Left lung (tissue), 10 donors: ENCODE measurements around the gene MTOR. TPM values are rescaled to one million over a fixed set of nuclear protein-coding genes. Genes with fewer than 3 reads are reported as not detected.
"Not testable (repeated sequence)": the region's sequence is repeated elsewhere in the genome, so short reads cannot be mapped to it uniquely, and the experiment has no call there.

Source experiments
- ATAC-seq: fragments of 200-7000 bp; cut with Tn5 transposase; one replicate; pipeline ENCODE4 v1.9.1; 2020; ENCODE audit warnings: moderate library complexity
- DNase-seq, 4 donors: peaks; one replicate each; pipeline ENCODE4 v3.0.0-alpha.2; 2013 to 2020
- H3K27ac ChIP-seq, 2 donors: fragments of 200-600 bp; sonication (generic) in 1 of 2; one replicate each; pipeline versions ENCODE4 v1.5.0 to v1.8.0; 2020 to 2021
- H3K27me3 ChIP-seq, 2 donors: fragments of 200-600 bp; sonication (generic) in 1 of 2; one replicate each; pipeline versions ENCODE4 v1.5.0 to v1.8.0; 2020 to 2021
- H3K36me3 ChIP-seq, 2 donors: fragments of 200-600 bp; sonication (generic) in 1 of 2; one replicate each; pipeline versions ENCODE4 v1.5.0 to v1.8.0; 2020 to 2021
- H3K4me1 ChIP-seq, 2 donors: fragments of 200-600 bp; one replicate each; pipeline ENCODE4 v1.8.0; 2021
- H3K4me3 ChIP-seq, 2 donors: fragments of 200-600 bp; sonication (generic) in 1 of 2; one replicate each; pipeline versions ENCODE4 v1.5.0 to v1.8.0; 2020 to 2021; ENCODE audit warnings: mild to moderate bottlenecking in 1 of 2
- H3K9me3 ChIP-seq, 2 donors: fragments of 200-600 bp; sonication (generic) in 1 of 2; one replicate each; pipeline versions ENCODE4 v1.5.0 to v1.8.0; 2020 to 2021
- CTCF ChIP-seq, 2 donors: fragments of 200-600 bp; sonication (generic) in 1 of 2; IDR thresholded peaks; one replicate each; pipeline versions ENCODE4 v1.5.0 to v1.8.0; 2021; ENCODE audit warnings: antibody characterized with exemption in 2 of 2
- intact Hi-C, 2 donors: fragments of 100-400 bp; cut with DNase I; formaldehyde crosslinking; loops; one replicate each; pipeline versions ENCODE4 v1.11.2 to v1.14.2; 2022
- polyA plus RNA-seq, 6 donors: library from polyadenylated mRNA; unstranded; fragments of 120-200 nt; gene quantifications; one replicate each; pipeline ENCODE4 v1.2.1, GENCODE V29; 2013; ENCODE audit not compliant: insufficient read length in 6 of 6
- total RNA-seq, 2 donors: library from RNA; stranded (reverse); fragmentation: NEBNext Ultra II Directional; extraction: Animal tissue kit (Norgen Biotek cat#: 25700); gene quantifications; one replicate each; pipeline ENCODE4 v1.2.1, GENCODE V29; 2021
- donor health status: DM: no; HTN: yes; CAD: no.
- donor health status: DM: no; HTN: no; CAD: no.

The MTOR gene
- total and polyA plus RNA-seq, 8 donors: 38.0 to 45.4 (median 39.9) TPM

DNA sequence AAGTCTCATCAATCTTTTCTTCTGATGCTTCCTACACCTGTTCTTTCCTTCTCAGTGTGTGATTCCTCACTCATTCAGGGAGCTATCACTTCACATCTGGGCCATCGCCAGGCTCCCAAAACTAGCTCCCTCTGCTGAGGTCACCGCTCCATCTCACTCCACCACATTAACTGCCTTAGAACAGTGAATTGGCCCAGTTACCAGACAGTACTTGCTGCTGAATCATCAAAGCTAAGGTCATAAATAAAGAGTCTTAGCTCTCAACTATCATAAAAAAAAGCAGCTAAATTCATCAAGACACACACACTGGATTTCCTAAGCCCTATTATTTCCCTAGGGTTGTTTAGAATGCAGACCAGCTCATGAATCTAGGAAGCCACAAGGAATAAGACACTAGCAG is 183.7 kb downstream of the MTOR start:
- intact Hi-C loops: no loop called here
- DNase-seq (no peak), ATAC-seq (no peak)
- H3K4me3 ChIP-seq: no peak overlapping the region
- no peak for TF ChIP-seq CTCF (IDR thresholded peaks at IDR 0.05)
- H3K4me1 ChIP-seq: no peaks in the 10 kb centered on the region
- no peak overlapping the region for H3K27ac ChIP-seq
- H3K27me3 ChIP-seq: no peaks in the 10 kb centered on the region
- H3K9me3 ChIP-seq: no peaks in the 10 kb centered on the region
- H3K36me3 ChIP-seq: peaks cover 0 to 99% of the 10 kb centered on the region in 2 donors

GRCh38 chr1:11073398-11073797 is 189.0 kb downstream of the MTOR start:
- H3K9me3 ChIP-seq, ATAC-seq, DNase-seq, intact Hi-C loops, H3K27me3 ChIP-seq, H3K4me1 ChIP-seq, H3K4me3 ChIP-seq, H3K27ac ChIP-seq: not testable (repeated sequence)
- peaks cover 0 to 100% of the 10 kb centered on the region in 2 donors for H3K36me3 ChIP-seq

DNA sequence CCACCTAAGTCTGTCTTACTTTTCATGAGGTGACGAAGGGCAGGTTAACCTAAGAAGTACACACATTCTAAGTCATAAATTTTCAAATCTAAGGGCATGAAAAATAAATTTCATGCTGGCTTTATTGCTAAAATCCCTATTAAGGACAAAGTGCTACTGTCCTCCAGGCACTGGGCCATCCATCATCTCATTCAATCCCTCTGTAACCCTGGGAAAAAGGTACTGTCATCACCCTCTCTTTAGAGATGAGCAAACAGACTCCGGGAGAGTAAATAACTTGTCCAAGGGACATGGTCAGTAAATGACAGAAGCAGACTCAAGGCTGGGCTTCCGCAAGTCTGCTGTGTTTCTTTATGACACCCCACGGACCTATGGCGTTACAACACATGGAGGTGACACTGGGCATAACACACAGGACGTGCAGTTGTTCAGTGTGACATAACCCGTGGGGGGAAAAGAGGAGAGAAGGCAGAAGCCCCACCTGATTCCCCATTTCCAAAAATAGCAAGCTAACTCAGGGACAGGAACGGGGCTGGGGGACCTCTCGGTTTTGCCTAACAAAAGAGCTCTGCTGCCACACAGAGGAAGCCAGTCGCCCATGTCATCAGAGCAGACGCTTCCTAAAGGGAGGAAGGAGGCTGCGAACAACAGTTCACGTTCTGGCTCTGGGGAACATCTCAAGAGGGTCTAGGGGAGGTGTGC is 190.0 kb downstream of the MTOR start:
- no peaks in the 10 kb centered on the region for H3K4me1 ChIP-seq
- peaks cover 0 to 100% of the 10 kb centered on the region in 2 donors for H3K36me3 ChIP-seq
- TF ChIP-seq CTCF (IDR thresholded peaks at IDR 0.05): no peak
- no peak for ATAC-seq
- no peaks in the 10 kb centered on the region for H3K9me3 ChIP-seq
- H3K4me3 ChIP-seq: no peak overlapping the region
- no peak overlapping the region for H3K27ac ChIP-seq
- no peaks in the 10 kb centered on the region for H3K27me3 ChIP-seq
- DNase-seq: no peak
- intact Hi-C loops: no loop called here

DNA sequence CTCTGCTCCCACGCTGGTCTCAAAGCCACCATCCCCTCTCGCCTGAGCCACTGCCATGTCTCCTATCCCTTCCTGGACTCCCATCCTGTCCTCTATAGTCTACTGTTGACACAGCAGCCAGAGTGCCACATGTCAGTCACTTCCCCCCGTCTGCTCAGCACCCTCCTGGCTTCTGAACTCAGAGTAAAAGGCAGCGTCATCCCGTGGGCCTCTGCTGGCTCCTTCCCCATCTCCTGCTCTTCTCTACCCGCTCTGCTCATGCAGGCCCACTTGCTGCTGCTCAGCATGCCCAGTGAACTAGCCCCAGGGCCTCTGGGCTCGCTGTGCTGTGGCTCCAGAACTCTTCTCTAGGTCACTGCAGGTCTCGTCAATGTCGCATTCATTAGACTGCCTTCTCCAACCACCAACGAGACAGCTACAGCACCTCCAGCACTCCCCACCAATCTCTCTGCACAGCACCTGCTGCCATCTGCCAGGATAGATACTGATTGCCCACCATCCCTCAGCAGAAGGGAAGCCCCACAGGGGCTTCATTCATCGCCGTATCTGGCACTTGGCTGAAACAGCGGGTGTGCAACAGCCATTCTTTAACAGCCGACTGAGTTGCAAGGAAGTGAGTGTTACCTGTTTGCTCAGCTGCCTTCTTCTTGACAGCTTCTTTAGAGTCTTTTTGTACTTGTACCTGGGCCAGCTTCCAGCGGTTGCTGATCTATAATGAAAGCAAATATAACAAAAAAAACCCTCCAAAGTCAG is 190.7 kb downstream of the MTOR start:
- DNase-seq: no peak
- no peak for TF ChIP-seq CTCF (IDR thresholded peaks at IDR 0.05)
- H3K36me3 ChIP-seq: peaks cover 0 to 99% of the 10 kb centered on the region in 2 donors
- H3K4me3 ChIP-seq: no peak overlapping the region
- H3K27ac ChIP-seq: no peak overlapping the region
- no peaks in the 10 kb centered on the region for H3K9me3 ChIP-seq
- intact Hi-C loops: no loop called here
- H3K4me1 ChIP-seq: no peaks in the 10 kb centered on the region
- no peaks in the 10 kb centered on the region for H3K27me3 ChIP-seq
- no peak for ATAC-seq

DNA sequence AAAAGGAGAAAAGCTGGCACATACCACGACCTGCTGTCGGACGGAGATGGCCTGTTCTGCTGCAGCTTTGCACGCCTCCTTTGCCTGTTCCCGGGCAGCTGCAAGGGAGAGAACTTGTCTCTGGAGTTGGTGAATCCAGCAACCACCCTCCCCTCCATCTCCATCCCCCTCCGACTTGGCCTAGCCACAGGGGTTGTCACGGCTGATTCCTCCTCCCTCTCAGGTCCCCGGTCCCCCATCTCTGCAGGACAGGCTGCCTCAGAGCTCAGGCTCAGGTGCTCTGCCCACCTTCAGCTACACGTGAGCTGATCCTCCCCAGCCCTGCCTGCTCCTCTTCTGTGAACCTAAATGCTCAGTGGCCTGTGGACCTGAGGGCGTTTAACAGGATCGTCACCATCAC is 191.5 kb downstream of the MTOR start:
- Histone ChIP-seq H3K27ac (no peak overlapping the region), H3K27me3 (no peaks in the 10 kb centered on the region), H3K36me3 (peaks cover 0 to 99% of the 10 kb centered on the region in 2 donors), H3K9me3 (no peaks in the 10 kb centered on the region), H3K4me3 (no peak overlapping the region), H3K4me1 (no peaks in the 10 kb centered on the region)
- DNase-seq (no peak), ATAC-seq (no peak)
- intact Hi-C loops: no loop called here
- no peak for TF ChIP-seq CTCF (IDR thresholded peaks at IDR 0.05)
